Osteoblast (primary cell): ENCODE measurements around the gene ARHGAP12. TPM values are rescaled to one million over a fixed set of nuclear protein-coding genes. Genes with fewer than 3 reads are reported as not detected.
A peak's percentile ranks its signal among the peaks of the same experiment; 100 is the strongest.

Experiments used
- DNase-seq: peaks from one replicate; pipeline ENCODE4 v3.0.0; 2011; ENCODE audit warnings: low spot score, mixed read lengths; ENCODE audit not compliant: insufficient read length; ENCODE audit errors: missing footprints
- H2AFZ ChIP-seq: 2 replicates; pipeline ENCODE4 v1.6.0; 2011; ENCODE audit warnings: mild to moderate bottlenecking, low read length
- H3K27ac ChIP-seq: 2 replicates; pipeline ENCODE4 v1.5.1; 2011; ENCODE audit warnings: mild to moderate bottlenecking, low read depth, low read length, moderate library complexity
- H3K27me3 ChIP-seq: 2 replicates; pipeline ENCODE4 v1.6.0; 2012; ENCODE audit warnings: mild to moderate bottlenecking, control low read depth, inconsistent platforms, low read length, moderate library complexity; ENCODE audit not compliant: insufficient read depth
- H3K36me3 ChIP-seq: 2 replicates; pipeline ENCODE4 v1.5.1; 2011; ENCODE audit warnings: mild to moderate bottlenecking, low read length, control low read depth, moderate library complexity; ENCODE audit not compliant: insufficient read depth
- H3K4me1 ChIP-seq: 2 replicates; pipeline ENCODE4 v1.5.1; 2011; ENCODE audit warnings: mild to moderate bottlenecking, low read length, control low read depth, moderate library complexity; ENCODE audit not compliant: insufficient read depth
- H3K4me2 ChIP-seq: 2 replicates; pipeline ENCODE4 v1.6.0; 2011; ENCODE audit warnings: mild to moderate bottlenecking, low read length; ENCODE audit not compliant: insufficient read depth
- H3K4me3 ChIP-seq: fragments of 200-600 bp; sonication (generic); 3 replicates; pipeline ENCODE4 v1.5.1; 2012; ENCODE audit warnings: mild to moderate bottlenecking, low read length, inconsistent platforms; ENCODE audit not compliant: insufficient read depth
- H3K79me2 ChIP-seq: 2 replicates; pipeline ENCODE4 v1.6.0; 2012; ENCODE audit warnings: mild to moderate bottlenecking, low read length, control low read depth, inconsistent platforms; ENCODE audit not compliant: insufficient read depth
- H3K9me3 ChIP-seq: 2 replicates; pipeline ENCODE4 v1.5.1; 2011; ENCODE audit warnings: low read depth, low read length, control low read depth
- H4K20me1 ChIP-seq: 2 replicates; pipeline ENCODE4 v1.6.0; 2012; ENCODE audit warnings: mild to moderate bottlenecking, low read length, control low read depth; ENCODE audit not compliant: insufficient read depth
- total RNA-seq: library from RNA; depleted of rRNA; stranded (reverse); fragments of >200 nt; gene quantifications from 2 replicates; pipeline ENCODE4 v1.2.3, GENCODE V29; 2012
- TF ChIP-seq, protein P1 (sequence below): IDR thresholded peaks from 2 replicates; pipeline ENCODE4 v1.5.1; 2011; ENCODE audit warnings: mild to moderate bottlenecking, low read depth, low read length, moderate library complexity; ENCODE audit errors: extremely low read depth

Gene ARHGAP12
- total RNA-seq, 1 donor = 76.0 TPM

DNA sequence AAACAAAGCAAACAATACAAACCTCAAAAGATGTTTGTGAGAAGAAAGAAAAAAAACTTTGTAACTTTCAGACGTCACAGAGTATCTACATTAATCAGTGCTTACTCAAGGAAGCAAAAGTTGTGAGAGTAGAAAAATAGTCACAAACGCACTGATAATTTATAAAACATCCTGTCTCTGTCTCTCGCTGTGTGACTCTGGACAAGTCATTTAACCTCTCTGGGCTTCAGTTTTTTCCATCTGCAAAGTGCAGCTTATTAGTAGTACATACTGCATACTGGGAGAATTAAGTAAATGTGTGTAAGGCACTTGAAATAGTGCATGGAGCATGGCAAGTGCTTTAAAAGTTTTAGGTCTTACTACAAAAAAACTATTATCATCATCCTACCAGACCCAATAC is 3.8 kb downstream of the ARHGAP12 start:
- Histone ChIP-seq H3K4me1 (peaks cover 16% of the 10 kb centered on the region), H3K36me3 (no peaks in the 10 kb centered on the region), H3K27me3 (no peaks in the 10 kb centered on the region), H3K9me3 (no peaks in the 10 kb centered on the region), H3K27ac (no peak overlapping the region), H4K20me1 (peaks cover 33% of the 10 kb centered on the region), H3K4me2 (no peak overlapping the region), H3K79me2 (peaks cover 85% of the 10 kb centered on the region), H2AFZ (no peak overlapping the region), H3K4me3 (no peak overlapping the region)
- TF ChIP-seq, protein P1, sequence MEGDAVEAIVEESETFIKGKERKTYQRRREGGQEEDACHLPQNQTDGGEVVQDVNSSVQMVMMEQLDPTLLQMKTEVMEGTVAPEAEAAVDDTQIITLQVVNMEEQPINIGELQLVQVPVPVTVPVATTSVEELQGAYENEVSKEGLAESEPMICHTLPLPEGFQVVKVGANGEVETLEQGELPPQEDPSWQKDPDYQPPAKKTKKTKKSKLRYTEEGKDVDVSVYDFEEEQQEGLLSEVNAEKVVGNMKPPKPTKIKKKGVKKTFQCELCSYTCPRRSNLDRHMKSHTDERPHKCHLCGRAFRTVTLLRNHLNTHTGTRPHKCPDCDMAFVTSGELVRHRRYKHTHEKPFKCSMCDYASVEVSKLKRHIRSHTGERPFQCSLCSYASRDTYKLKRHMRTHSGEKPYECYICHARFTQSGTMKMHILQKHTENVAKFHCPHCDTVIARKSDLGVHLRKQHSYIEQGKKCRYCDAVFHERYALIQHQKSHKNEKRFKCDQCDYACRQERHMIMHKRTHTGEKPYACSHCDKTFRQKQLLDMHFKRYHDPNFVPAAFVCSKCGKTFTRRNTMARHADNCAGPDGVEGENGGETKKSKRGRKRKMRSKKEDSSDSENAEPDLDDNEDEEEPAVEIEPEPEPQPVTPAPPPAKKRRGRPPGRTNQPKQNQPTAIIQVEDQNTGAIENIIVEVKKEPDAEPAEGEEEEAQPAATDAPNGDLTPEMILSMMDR = no peak
- DNase-seq = no peak

DNA sequence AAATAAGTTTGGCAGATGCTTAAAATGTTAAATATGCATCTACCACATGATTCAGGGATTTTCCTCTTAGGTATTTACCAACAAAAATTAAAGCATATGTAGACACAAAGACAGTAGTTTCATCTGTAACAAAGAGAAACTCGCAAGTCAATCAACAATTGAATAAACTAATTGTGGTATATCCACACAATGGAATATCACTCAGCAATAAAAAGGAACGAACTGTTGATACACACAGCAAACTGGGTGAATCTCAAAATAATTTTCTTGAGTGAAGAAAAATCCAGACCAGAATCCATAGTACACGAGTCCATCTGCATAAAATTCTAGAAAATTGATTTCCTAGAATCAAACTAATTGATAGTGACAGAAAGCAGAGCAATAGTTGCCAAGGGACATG is 5.2 kb downstream of the ARHGAP12 start:
- H3K4me3 ChIP-seq = no peak overlapping the region
- H3K4me1 ChIP-seq = peaks cover 14% of the 10 kb centered on the region
- no peaks in the 10 kb centered on the region for H3K27me3 ChIP-seq
- H3K4me2 ChIP-seq = no peak overlapping the region
- peaks cover 95% of the 10 kb centered on the region for H3K79me2 ChIP-seq
- TF ChIP-seq, protein P1 = no peak
- no peaks in the 10 kb centered on the region for H3K36me3 ChIP-seq
- no peaks in the 10 kb centered on the region for H3K9me3 ChIP-seq
- H2AFZ ChIP-seq = no peak overlapping the region
- H3K27ac ChIP-seq = no peak overlapping the region
- H4K20me1 ChIP-seq = peaks cover 33% of the 10 kb centered on the region
- DNase-seq = no peak

DNA sequence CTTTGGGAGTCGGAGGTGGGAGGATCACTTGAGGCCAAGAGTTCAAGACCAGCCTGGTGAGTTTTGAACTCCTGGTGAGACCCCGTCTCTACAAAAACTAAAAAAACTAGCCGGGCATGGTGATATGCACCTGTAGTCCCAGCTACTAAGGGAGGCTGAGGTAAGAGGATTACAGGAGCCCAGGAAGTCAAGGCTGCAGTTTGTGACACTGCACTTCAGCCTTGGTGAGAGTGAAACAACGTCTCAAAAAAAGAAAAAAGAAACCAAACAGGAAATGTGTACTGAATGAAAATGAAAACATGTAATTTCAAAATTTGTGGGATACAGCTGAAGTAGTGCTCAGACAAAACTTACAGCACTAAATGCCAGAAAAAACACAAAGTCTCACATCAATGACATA is 7.6 kb downstream of the ARHGAP12 start:
- Histone ChIP-seq H3K9me3 (no peaks in the 10 kb centered on the region), H3K36me3 (no peaks in the 10 kb centered on the region), H4K20me1 (peaks cover 25% of the 10 kb centered on the region), H3K79me2 (peaks cover 97% of the 10 kb centered on the region), H3K4me1 (peaks cover under 1% of the 10 kb centered on the region), H2AFZ (no peak overlapping the region), H3K4me2 (peak overlapping the region; percentile 31), H3K27me3 (no peaks in the 10 kb centered on the region), H3K27ac (no peak overlapping the region), H3K4me3 (no peak overlapping the region)
- no peak for DNase-seq
- TF ChIP-seq, protein P1 = no peak

DNA sequence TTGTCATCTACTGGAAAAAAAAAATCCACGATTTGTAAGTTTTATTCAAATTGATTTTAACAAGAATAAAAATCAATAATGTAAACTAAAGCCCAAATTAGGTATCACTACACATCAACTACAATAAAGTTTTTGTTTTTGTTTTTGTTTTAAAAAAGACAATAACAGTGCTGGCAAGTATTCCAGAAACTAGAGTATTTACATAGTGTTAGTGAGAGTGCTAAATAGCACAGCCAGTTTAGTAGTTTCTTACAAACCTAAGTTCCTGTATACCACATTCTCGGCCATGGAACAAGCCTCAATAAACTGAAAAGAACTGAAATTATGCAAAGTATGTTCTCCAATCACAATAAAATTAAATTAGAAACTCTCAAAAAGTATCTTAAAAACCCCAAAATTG is 8.1 kb downstream of the ARHGAP12 start:
- Histone ChIP-seq H2AFZ (no peak overlapping the region), H3K4me3 (no peak overlapping the region), H3K9me3 (no peaks in the 10 kb centered on the region), H4K20me1 (peaks cover 25% of the 10 kb centered on the region), H3K27ac (no peak overlapping the region), H3K4me1 (no peaks in the 10 kb centered on the region), H3K27me3 (no peaks in the 10 kb centered on the region), H3K4me2 (no peak overlapping the region), H3K36me3 (no peaks in the 10 kb centered on the region), H3K79me2 (peaks cover 97% of the 10 kb centered on the region)
- DNase-seq = no peak
- TF ChIP-seq, protein P1 = no peak
